Measurements from ENCODE around the gene TBCK.

GRCh38 chr4:106334741-106335470, 18.9 kb upstream of the TBCK start:
- no peak for TF ChIP-seq SP1 (CRISPR knock-in tag; conservative IDR thresholded peaks at IDR 0.05)
- TF ChIP-seq CTCF (IDR thresholded peaks at IDR 0.05) = no peak
- no peak for TF ChIP-seq SOX15 (CRISPR knock-in tag; IDR thresholded peaks at IDR 0.05)
- TF ChIP-seq ZBTB43 (CRISPR knock-in tag; IDR thresholded peaks at IDR 0.05) = no peak
- TF ChIP-seq NFE2L1 (CRISPR knock-in tag; IDR thresholded peaks at IDR 0.05) = no peak
- no peak for TF ChIP-seq E2F1 (CRISPR knock-in tag; IDR thresholded peaks at IDR 0.05)
- TF ChIP-seq ETV6 (CRISPR knock-in tag; IDR thresholded peaks at IDR 0.05) = no peak
- no peak for TF ChIP-seq SMAD3 (CRISPR knock-in tag; IDR thresholded peaks at IDR 0.05; ENCODE audit: borderline replicate concordance)
- no peak for TF ChIP-seq ATF2 (CRISPR knock-in tag; IDR thresholded peaks at IDR 0.05; ENCODE audit: borderline replicate concordance, low read depth)
- TF ChIP-seq FOXP4 (CRISPR knock-in tag; IDR thresholded peaks at IDR 0.05) = no peak

All from WTC11 (cell line).